HG02623 (cell line): ENCODE results near the gene SCN7A.
"Not testable (repeated sequence)": the region's sequence is repeated elsewhere in the genome, so short reads cannot be mapped to it uniquely, and the experiment has no call there.

ENCODE experiments used
- ATAC-seq: cut with Tn5 transposase; IDR thresholded peaks from one replicate; pipeline ENCODE4 v1.9.1; 2021; ENCODE audit warnings: moderate library complexity; ENCODE audit not compliant: unreplicated experiment

Gene SCN7A

GRCh38 chr2:166455823-166456222, 38.2 kb downstream of the SCN7A start:
- ATAC-seq, result not testable (repeated sequence)

- ATAC-seq, result no peak
Measured at GRCh38 chr2:166454006-166454595, 39.9 kb downstream of the SCN7A start.

GRCh38 chr2:166451468-166451867, 42.6 kb downstream of the SCN7A start:
- no peak for ATAC-seq

DNA sequence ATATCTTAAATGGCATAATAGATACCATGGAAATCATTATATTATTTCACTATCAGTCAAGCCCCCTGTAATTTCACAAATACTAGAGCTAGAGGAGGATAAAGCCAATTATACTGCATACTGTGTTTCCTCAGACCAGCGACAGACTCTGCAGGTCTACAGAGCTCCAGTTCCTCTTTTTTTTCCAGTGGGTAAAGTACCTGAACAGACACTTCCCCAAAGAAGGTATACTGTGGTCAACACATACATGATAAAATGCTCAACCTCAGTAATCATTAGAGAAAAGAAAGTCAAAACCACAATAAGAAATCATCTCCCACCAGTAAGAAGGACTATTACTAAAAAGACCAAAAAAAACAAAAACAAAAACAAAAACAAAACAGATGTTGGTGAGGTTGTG, 44.6 kb downstream of the SCN7A start:
- ATAC-seq, result peak; percentile 78

DNA sequence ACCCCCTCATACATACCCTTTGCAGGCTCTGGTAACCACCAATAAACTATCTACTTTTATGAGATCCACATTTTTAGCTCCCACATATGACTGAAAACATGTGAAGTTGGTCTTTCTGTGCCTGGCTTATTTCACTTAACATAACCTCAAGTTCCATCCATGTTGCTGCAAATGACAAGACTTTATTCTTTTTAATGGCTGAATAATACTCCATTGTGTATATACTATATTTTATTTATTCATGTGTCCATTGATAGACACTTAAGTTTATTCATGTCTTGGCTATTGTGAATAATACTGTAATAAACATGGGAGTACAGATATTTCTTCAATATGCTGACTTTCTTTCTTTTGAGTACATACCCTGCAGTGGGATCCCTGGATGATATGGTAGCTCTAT, 45.9 kb downstream of the SCN7A start:
- ATAC-seq, result no peak

GRCh38 chr2:166444306-166444705, 49.7 kb downstream of the SCN7A start:
- ATAC-seq, result no peak

DNA sequence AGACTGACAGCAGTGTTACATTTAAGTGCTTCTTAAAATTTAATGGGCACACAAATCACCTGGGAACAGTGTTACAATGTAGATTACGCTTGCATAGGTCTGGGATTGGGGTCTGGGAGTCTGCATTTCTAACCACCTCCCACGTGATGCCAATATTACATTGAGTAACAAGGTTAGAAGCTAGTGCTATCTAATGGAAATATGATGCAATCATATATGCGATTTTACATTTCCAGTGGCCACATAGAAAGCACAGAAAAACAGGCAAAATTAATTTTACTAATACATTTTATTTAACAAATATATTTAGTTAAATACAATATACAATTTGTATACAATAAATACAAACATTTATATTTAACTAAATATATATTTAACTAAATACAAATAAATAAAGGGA, 53.7 kb downstream of the SCN7A start:
- no peak for ATAC-seq

DNA sequence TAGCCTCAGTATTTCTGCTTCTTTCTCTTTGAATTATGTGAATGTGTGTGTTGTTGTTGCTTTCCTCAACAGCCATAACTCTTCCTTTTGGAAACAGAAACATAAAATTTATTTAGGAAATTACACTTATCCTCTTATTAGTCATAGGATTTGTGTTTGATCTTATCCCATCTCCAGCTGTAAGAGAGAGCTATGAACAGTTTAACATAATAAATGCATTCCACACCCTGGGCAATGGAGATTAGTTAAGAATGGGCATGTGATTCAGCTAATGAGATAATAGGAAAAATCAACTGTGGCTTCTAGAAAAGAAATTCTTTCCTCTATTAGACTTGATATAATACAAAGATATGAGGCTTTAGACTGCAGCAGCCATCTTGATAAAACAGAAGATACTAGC, 55.0 kb downstream of the SCN7A start:
- ATAC-seq, result no peak

GRCh38 chr2:166436976-166437375, 57.1 kb downstream of the SCN7A start:
- ATAC-seq, result no peak

DNA sequence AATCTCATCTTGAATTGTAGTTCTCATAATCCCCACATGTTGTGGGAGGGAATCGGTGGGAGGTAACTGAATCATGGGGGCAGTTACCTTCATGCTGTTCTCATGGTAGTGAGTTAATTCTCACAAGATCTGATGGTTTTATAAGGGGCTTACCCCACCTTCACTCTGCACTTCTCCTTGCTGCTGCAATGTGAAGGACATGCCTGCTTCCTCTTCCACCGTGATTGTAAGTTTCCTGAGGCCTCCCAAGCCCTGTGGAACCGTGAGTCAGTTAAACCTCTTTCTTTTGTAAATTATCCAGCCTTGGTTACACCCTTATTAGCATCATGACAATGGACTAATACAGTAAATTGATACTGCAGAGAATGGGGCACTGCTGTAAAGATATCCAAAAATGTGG, 57.9 kb downstream of the SCN7A start:
- ATAC-seq, result no peak

DNA sequence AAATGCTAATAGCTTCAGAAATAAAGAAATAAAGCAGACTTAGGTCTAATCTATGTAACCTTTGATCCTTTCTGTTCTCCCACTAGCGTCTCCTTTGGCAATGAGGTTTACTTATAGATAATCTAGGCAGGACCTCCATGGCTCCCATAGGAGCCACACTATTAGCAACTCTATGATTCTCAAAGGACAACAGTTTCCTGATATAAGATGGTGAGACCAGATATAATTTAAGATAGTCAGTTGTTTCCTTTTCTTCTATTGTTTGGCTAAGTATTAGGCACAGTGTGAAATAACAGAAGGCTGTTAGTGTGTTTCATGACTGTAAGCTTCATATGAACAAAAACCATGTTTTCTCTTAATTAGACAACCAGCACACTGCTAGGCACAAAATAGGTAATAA, 59.6 kb downstream of the SCN7A start:
- no peak for ATAC-seq

- no peak for ATAC-seq
Measured at GRCh38 chr2:166433457-166433856, 60.6 kb downstream of the SCN7A start.

DNA sequence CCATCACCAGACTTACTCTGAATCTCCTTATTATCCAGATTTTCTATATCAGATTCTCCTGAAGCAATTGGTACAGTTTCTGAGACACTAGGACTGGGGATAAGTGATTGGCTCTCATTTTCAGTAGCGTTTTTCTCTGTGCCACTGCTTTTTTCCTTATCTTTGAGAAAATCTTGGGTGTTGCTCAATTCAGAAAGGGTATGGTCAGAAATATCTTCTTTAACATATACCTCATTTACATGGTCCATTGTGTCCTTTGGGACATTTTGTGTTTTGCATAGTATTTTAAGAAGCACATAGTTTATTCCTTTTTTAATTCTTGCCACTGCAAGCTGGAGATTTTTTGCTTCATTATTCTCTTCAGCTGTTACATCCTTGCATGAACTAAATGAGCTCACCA, 61.7 kb downstream of the SCN7A start:
- no peak for ATAC-seq

DNA sequence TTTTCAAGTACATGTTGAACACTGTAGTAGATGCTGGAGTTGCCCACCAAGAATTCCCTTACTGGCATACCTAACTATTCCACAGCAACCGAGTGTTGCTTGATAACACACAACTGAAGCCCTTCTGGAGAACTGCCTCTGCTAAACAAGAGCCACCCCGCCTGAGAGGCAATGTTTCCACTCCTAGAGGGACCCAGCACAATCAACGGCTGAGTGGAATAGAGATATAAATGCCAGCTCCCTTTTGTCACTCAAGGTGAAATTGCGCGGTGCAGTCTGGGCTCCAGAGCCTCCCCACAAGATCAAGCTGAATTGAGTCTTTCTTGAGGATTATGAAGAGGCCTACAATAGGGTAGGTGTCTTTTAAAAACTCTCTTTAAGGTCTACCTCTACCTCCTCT, 69.2 kb downstream of the SCN7A start:
- ATAC-seq, result no peak

GRCh38 chr2:166419616-166419934, 74.5 kb downstream of the SCN7A start:
- no peak for ATAC-seq

GRCh38 chr2:166418853-166419615, 75.0 kb downstream of the SCN7A start:
- no peak for ATAC-seq

DNA sequence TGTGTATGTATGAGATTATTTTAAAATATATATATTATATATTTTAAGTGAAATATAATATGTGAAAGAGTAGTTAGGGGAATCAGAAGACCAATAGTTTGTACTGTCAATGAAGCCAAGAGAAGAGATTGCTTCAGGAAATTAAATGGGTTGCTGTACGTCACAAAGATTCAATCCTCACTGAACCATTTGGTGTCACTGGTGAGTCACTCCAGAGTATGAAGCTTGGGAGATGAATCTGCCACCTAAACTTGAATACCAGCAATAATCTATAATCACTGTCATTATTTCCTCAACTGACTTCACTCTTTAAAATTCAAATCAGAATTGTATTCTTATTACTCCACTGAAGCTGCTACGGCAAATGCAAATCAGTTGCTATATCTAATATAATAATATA, 76.4 kb downstream of the SCN7A start:
- ATAC-seq, result no peak

- ATAC-seq, result no peak
Measured at GRCh38 chr2:166413255-166413654, 80.8 kb downstream of the SCN7A start.

GRCh38 chr2:166411473-166412230, 82.4 kb downstream of the SCN7A start:
- no peak for ATAC-seq

GRCh38 chr2:166410828-166411472, 83.1 kb downstream of the SCN7A start:
- ATAC-seq, result no peak

- ATAC-seq, result not testable (repeated sequence)
Measured at GRCh38 chr2:166407746-166408145, 86.3 kb downstream of the SCN7A start.

- ATAC-seq, result no peak
Measured at GRCh38 chr2:166406374-166406773, 87.7 kb downstream of the SCN7A start.
